GM12878 (cell line): Measurements from ENCODE around the gene PIGU.

Experiments
- DPF2 ChIP-seq: fragments of 450-650 bp; IDR thresholded peaks from 2 replicates; pipeline ENCODE4 v1.6.1; 2017; ENCODE audit warnings: mild to moderate bottlenecking
- EZH2 ChIP-seq: IDR thresholded peaks from 2 replicates; pipeline ENCODE4 v1.6.1; 2012; ENCODE audit warnings: low read depth, mild to moderate bottlenecking, control low read depth, inconsistent platforms, low read length, borderline replicate concordance; ENCODE audit not compliant: control insufficient read depth
- KDM1A ChIP-seq: fragments of 200-600 bp; sonication (generic); IDR thresholded peaks from 2 replicates; pipeline ENCODE4 v1.6.1; 2016; ENCODE audit warnings: borderline replicate concordance
- MXI1 ChIP-seq: fragments of 150-350 bp; IDR thresholded peaks from 2 replicates; pipeline ENCODE4 v1.6.1; 2011; ENCODE audit warnings: low read depth, mild to moderate bottlenecking, inconsistent platforms, low read length, improper control_type of control experiment
- POLR2AphosphoS5 ChIP-seq: IDR thresholded peaks from 2 replicates; pipeline ENCODE4 v1.6.1; 2011; ENCODE audit warnings: mild to moderate bottlenecking, low read length, inconsistent platforms
- SREBF2 ChIP-seq: IDR thresholded peaks from 2 replicates; pipeline ENCODE4 v1.6.1; 2012; ENCODE audit warnings: mild to moderate bottlenecking, low read length
- TCF12 ChIP-seq: IDR thresholded peaks from 2 replicates; pipeline ENCODE4 v1.6.1; 2011; ENCODE audit warnings: low read depth, mild to moderate bottlenecking, low read length
- TF ChIP-seq, protein P1 (sequence below): IDR thresholded peaks from 2 replicates; pipeline ENCODE4 v1.6.1; 2012; ENCODE audit warnings: low read depth, low read length, improper control_type of control experiment
- TF ChIP-seq, protein P2 (sequence below), 3 experiments: IDR thresholded peaks in 2 of 3; conservative IDR thresholded peaks in 1 of 3; 2 replicates each; pipeline ENCODE4 v1.5.1; 2011; ENCODE audit warnings: low read depth in 3 of 3, low read length in 3 of 3, mild to moderate bottlenecking in 3 of 3, control low read depth in 2 of 3, moderate library complexity in 2 of 3, inconsistent platforms in 1 of 3, mixed read lengths in 1 of 3; ENCODE audit not compliant: control insufficient read depth in 2 of 3, insufficient read depth in 1 of 3; ENCODE audit errors: extremely low read depth in 1 of 3

DNA sequence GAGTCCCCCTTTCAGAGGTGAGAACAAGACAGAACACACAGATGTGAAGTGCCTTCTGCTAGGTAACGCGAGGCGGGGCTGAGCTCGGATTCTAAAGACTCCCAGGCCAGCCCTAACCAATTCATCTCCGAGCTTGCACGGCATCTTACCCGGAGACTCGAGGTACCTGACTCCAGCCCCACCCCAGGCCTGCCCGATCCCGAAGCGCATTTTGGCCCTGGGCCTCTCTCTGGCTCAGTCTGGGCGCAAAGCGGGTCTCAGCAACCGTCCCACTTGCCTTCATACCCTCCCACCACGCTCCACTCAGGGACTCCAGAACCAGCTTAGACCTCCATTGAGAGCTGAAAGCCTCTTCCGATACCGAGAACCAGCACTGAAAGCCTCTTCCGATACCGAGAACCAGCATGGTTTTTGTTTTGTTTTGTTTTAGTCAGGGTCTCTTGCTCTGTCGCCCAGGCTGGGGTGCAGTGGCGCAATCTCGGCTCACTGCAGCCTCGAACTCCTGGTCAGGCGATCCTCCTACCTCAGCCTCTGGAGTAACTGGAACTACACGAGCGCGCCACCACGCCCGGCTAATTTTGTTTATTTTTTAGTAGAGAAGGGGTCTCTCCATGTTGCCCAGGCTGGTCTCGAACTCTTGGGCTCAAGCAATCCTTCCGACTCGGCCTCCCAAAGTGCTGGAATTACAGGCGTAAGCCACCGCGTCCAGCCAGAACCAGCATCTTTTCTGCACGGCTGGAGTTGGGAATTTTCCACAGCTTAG lies 161.2 kb downstream of the PIGU start:
- TF ChIP-seq SREBF2: no peak
- TF ChIP-seq, protein P1, sequence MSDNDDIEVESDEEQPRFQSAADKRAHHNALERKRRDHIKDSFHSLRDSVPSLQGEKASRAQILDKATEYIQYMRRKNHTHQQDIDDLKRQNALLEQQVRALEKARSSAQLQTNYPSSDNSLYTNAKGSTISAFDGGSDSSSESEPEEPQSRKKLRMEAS: no peak
- TF ChIP-seq, protein P2, sequence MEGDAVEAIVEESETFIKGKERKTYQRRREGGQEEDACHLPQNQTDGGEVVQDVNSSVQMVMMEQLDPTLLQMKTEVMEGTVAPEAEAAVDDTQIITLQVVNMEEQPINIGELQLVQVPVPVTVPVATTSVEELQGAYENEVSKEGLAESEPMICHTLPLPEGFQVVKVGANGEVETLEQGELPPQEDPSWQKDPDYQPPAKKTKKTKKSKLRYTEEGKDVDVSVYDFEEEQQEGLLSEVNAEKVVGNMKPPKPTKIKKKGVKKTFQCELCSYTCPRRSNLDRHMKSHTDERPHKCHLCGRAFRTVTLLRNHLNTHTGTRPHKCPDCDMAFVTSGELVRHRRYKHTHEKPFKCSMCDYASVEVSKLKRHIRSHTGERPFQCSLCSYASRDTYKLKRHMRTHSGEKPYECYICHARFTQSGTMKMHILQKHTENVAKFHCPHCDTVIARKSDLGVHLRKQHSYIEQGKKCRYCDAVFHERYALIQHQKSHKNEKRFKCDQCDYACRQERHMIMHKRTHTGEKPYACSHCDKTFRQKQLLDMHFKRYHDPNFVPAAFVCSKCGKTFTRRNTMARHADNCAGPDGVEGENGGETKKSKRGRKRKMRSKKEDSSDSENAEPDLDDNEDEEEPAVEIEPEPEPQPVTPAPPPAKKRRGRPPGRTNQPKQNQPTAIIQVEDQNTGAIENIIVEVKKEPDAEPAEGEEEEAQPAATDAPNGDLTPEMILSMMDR (IDR thresholded peaks at IDR 0.05 in 2 of 3, conservative IDR thresholded peaks at IDR 0.05 in 1 of 3; ENCODE audit: control insufficient read depth in 2 of 3, extremely low read depth in 1 of 3, insufficient read depth in 1 of 3, low read depth in 3 of 3, low read length in 3 of 3): no peak
- no peak for TF ChIP-seq TCF12
- no peak for TF ChIP-seq KDM1A
- TF ChIP-seq EZH2: no peak
- TF ChIP-seq POLR2AphosphoS5: peak; percentile 76
- TF ChIP-seq MXI1: no peak
- TF ChIP-seq DPF2: no peak
